Nucleus accumbens (tissue), 56 donors: ENCODE measurements around the gene MYH9.

Experiments used
- DNase-seq, 56 donors: peaks; one replicate each; lab custom pipeline; 2025; lab: John Stamatoyannopoulos, UW

MYH9 gene

GRCh38 chr22:36355362-36355761, 32.4 kb downstream of the MYH9 start:
- no peak for DNase-seq

- DNase-seq: no peak
Measured at GRCh38 chr22:36352803-36353507, 34.8 kb downstream of the MYH9 start.

GRCh38 chr22:36351921-36352802, 35.6 kb downstream of the MYH9 start:
- DNase-seq: no peak

GRCh38 chr22:36350751-36351594, 36.8 kb downstream of the MYH9 start:
- peak in 15 of 56 donors; percentile 25 to 69 (median 31) for DNase-seq

GRCh38 chr22:36349726-36350125, 38.0 kb downstream of the MYH9 start:
- no peak for DNase-seq

GRCh38 chr22:36348760-36349159, 39.0 kb downstream of the MYH9 start:
- DNase-seq: no peak

- no peak for DNase-seq
Measured at GRCh38 chr22:36347094-36347493, 40.7 kb downstream of the MYH9 start.

GRCh38 chr22:36344106-36344827, 43.5 kb downstream of the MYH9 start:
- peak in 47 of 56 donors; percentile 27 to 85 (median 67) for DNase-seq

GRCh38 chr22:36343720-36344105, 44.1 kb downstream of the MYH9 start:
- DNase-seq: peak in 20 of 56 donors; percentile 45 to 85 (median 68)

- no peak for DNase-seq
Measured at GRCh38 chr22:36343070-36343719, 44.6 kb downstream of the MYH9 start.

- peak in 36 of 56 donors; percentile 15 to 71 (median 52) for DNase-seq
Measured at GRCh38 chr22:36341640-36342041, 46.1 kb downstream of the MYH9 start.

- DNase-seq: peak in 2 of 56 donors; percentile 14 to 19
Measured at GRCh38 chr22:36340621-36341020, 47.1 kb downstream of the MYH9 start.

- no peak for DNase-seq
Measured at GRCh38 chr22:36339171-36340065, 48.3 kb downstream of the MYH9 start.

- peak in 2 of 56 donors; percentile 25 to 36 for DNase-seq
Measured at GRCh38 chr22:36337365-36338130, 50.2 kb downstream of the MYH9 start.

GRCh38 chr22:36336246-36337182, 51.3 kb downstream of the MYH9 start:
- DNase-seq: peak in 4 of 56 donors; percentile 15 to 30 (median 20)

GRCh38 chr22:36335621-36336020, 52.1 kb downstream of the MYH9 start:
- DNase-seq: peak in 1 of 56 donors; percentile 57
